Spleen (tissue), 11 donors: Measurements from ENCODE around the gene CD164. TPM values are rescaled to one million over a fixed set of nuclear protein-coding genes. Genes with fewer than 3 reads are reported as not detected.

ENCODE experiments used
- DNase-seq: peaks from one replicate; pipeline ENCODE4 v3.0.0-alpha.2; 2020
- H3K27ac ChIP-seq, 8 donors: fragments of 200-600 bp; sonication (generic) in 7 of 8; 1 replicate in 4 of 8; 2 replicates in 4 of 8; pipeline versions ENCODE4 v1.5.0 to v1.8.0; 2016 to 2021; ENCODE audit warnings: inconsistent platforms in 4 of 8, mild to moderate bottlenecking in 4 of 8, moderate library complexity in 1 of 8
- H3K27me3 ChIP-seq, 7 donors: fragments of 200-600 bp; sonication (generic) in 6 of 7; replicated peaks in 1 of 7; 1 replicate in 4 of 7; 2 replicates in 3 of 7; pipeline versions ENCODE4 v1.5.0 to v1.8.0; 2016 to 2021; ENCODE audit warnings: inconsistent platforms in 3 of 7, mild to moderate bottlenecking in 1 of 7
- H3K36me3 ChIP-seq, 6 donors: fragments of 200-600 bp; sonication (generic) in 5 of 6; 1 replicate in 4 of 6; 2 replicates in 2 of 6; pipeline versions ENCODE4 v1.5.0 to v1.8.0; 2016 to 2021; ENCODE audit warnings: inconsistent platforms in 2 of 6
- H3K4me1 ChIP-seq, 6 donors: fragments of 200-600 bp; sonication (generic) in 5 of 6; 1 replicate in 3 of 6; 2 replicates in 3 of 6; pipeline versions ENCODE4 v1.5.0 to v1.8.0; 2016 to 2021; ENCODE audit warnings: inconsistent platforms in 3 of 6
- H3K4me3 ChIP-seq, 8 donors: fragments of 200-600 bp; sonication (generic) in 7 of 8; 1 replicate in 4 of 8; 2 replicates in 4 of 8; pipeline versions ENCODE4 v1.5.0 to v1.8.0; 2016 to 2021; ENCODE audit warnings: inconsistent platforms in 4 of 8, mild to moderate bottlenecking in 4 of 8, moderate library complexity in 2 of 8
- H3K9me3 ChIP-seq, 8 donors: fragments of 200-600 bp; sonication (generic) in 7 of 8; 1 replicate in 4 of 8; 2 replicates in 4 of 8; pipeline versions ENCODE4 v1.5.0 to v1.8.0; 2016 to 2021; ENCODE audit warnings: inconsistent platforms in 4 of 8
- POLR2A ChIP-seq, 3 donors: fragments of 450-650 bp; IDR thresholded peaks; one replicate each; pipeline ENCODE4 v1.5.1; 2017; ENCODE audit warnings: antibody characterized with exemption in 3 of 3, mild to moderate bottlenecking in 1 of 3
- POLR2AphosphoS5 ChIP-seq, 3 donors: sonication (generic); formaldehyde crosslinking; IDR thresholded peaks; one replicate each; pipeline ENCODE4 v1.5.1; 2017; ENCODE audit warnings: antibody characterized with exemption in 3 of 3
- WGBS, 5 donors: extraction: QIAGEN DNeasy Blood & Tissue Kit in 3 of 5; methylation state at CpG; one replicate each; pipeline versions ENCODE4 v1.1.5 to v1.1.7; 2013 to 2018; 5-methylcytosine and 5-hydroxymethylcytosine counted together
- intact Hi-C: fragments of 100-400 bp; cut with DNase I; formaldehyde crosslinking; loops from one replicate; pipeline ENCODE4 v1.15.0; 2023; ENCODE audit warnings: low total_unique reads
- polyA plus RNA-seq, 3 donors: library from polyadenylated mRNA; stranded (reverse); fragments of 200-250 nt; gene quantifications; one replicate each; pipeline ENCODE4 v1.2.1, GENCODE V29; 2013
- total RNA-seq, 7 donors: library from RNA; depleted of rRNA in 3 of 7; stranded (reverse); fragments of >200 nt in 3 of 7; fragmentation: NEBNext Ultra II Directional in 4 of 7; extraction: Animal tissue kit (Norgen Biotek cat#: 25700) in 4 of 7; gene quantifications; one replicate each; pipeline versions ENCODE4 v1.1.0 to v1.2.1, GENCODE V29; 2016 to 2021
- TF ChIP-seq, protein P1 (sequence below), 11 experiments: fragments of 200-600 bp in 7 of 11; fragments of 450-650 bp in 4 of 11; sonication (generic) in 4 of 11; IDR thresholded peaks in 8 of 11; conservative IDR thresholded peaks in 3 of 11; 1 replicate in 7 of 11; 2 replicates in 4 of 11; pipeline versions ENCODE4 v1.4.0 to v1.8.0; 2016 to 2021; ENCODE audit warnings: antibody characterized with exemption in 11 of 11, inconsistent platforms in 4 of 11, mild to moderate bottlenecking in 1 of 11
- donor health status: healthy with polysubstance abuse.
- donor health status: DM: no; HTN: no; CAD: no; lungs with moderate emphysema.
- donor health status: DM: no; HTN: no; CAD: no.
- donor health status: Bipolar disorder and iron deficiency.
- donor health status: healthy.
- donor health status: DM: no; HTN: no; CAD: no.
- donor health status: DM: yes; HTN: yes; CAD: no.

CD164 gene
- total and polyA plus RNA-seq, 10 donors, result 79.4 to 249 (median 210) TPM

DNA sequence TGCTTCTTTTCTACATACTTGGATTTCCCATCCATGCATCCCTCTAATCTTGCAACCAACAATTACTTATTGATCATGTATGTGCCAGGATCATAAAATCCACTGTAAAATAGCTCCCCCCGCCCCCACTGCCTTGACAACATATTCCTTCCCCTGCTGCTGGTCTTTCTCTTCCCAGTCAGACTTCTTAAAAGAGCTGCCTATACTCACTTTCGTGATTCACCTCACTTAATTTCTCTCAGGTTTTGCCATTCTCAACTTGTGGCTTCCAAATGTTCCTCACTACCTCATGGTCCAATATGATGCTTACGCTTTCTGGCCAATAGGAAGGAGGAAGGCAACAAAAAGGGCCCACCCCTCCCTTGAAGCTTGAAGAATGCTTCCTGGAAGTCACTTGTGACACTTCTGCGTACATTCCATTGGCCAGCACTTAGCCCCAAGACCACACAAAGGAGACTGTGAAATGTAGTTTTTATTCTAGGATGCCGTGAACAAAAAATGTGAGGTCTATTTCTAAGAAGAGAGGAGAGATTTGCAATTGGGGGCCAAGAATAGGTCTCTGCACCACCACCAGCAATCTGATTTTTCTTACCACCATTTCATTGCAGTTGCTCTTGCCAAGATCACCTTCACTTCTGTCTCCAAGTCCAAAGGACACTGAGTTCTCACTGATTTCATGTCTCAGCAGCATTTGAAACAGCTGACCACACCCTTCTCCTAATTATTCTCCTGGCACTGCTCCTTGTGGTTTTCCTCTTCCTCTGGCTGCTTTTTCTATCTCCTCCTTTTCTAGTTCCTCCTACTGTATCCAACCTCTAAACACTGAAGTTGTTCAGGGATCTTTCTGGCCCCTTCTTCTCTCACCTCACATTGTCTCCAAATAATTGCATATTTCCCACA is 30.8 kb downstream of the CD164 start:
- Histone ChIP-seq H3K4me3 (no peak overlapping the region), H3K36me3 (peaks cover 0 to 43% (median 16%) of the 10 kb centered on the region in 6 donors), H3K27me3 (no peaks in the 10 kb centered on the region), H3K27ac (peak overlapping the region in 1 of 8 donors; percentile 49), H3K9me3 (peaks cover 0 to 9% (median 7%) of the 10 kb centered on the region in 8 donors), H3K4me1 (peaks cover 0 to 57% (median 11%) of the 10 kb centered on the region in 6 donors)
- no peak for DNase-seq
- intact Hi-C loops, result no loop called here
- TF ChIP-seq, protein P1, sequence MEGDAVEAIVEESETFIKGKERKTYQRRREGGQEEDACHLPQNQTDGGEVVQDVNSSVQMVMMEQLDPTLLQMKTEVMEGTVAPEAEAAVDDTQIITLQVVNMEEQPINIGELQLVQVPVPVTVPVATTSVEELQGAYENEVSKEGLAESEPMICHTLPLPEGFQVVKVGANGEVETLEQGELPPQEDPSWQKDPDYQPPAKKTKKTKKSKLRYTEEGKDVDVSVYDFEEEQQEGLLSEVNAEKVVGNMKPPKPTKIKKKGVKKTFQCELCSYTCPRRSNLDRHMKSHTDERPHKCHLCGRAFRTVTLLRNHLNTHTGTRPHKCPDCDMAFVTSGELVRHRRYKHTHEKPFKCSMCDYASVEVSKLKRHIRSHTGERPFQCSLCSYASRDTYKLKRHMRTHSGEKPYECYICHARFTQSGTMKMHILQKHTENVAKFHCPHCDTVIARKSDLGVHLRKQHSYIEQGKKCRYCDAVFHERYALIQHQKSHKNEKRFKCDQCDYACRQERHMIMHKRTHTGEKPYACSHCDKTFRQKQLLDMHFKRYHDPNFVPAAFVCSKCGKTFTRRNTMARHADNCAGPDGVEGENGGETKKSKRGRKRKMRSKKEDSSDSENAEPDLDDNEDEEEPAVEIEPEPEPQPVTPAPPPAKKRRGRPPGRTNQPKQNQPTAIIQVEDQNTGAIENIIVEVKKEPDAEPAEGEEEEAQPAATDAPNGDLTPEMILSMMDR (IDR thresholded peaks at IDR 0.05 in 8 of 11, conservative IDR thresholded peaks at IDR 0.05 in 3 of 11), result no peak
- TF ChIP-seq POLR2A (IDR thresholded peaks at IDR 0.05) (no peak), POLR2AphosphoS5 (IDR thresholded peaks at IDR 0.05) (no peak)
- 85 to 95% (median 92%) methylated on average over 5 of the region's 5 CpGs for WGBS, 5 donors

DNA sequence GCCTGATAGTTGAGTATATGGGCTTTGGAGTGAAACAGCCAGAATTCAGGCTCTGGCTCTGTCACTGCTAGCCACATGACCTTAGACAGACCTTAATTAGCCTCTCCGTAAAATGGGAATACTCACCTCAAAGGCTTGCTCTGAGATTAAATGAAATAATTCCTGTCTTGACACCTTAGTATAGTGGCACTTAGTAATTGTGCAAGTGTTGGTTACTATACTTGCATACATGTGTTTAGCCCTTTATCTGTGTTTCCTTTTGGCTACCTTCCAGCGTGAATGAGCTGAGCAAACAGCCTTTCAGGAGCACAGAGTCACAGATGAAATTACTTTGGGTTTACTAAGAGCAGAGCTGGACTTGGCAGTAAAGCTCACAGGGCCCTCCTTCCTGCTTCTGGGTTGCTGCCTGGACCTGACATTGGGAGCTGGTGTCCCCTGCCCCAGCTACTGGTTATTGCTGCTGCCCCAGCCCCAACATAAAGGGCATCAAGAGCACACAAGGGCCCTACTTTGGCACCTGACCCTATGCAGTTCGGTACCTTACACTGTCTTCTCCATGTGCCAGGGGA is 32.8 kb downstream of the CD164 start:
- no peak overlapping the region for H3K4me3 ChIP-seq
- peak overlapping the region in 2 of 8 donors; percentile 38 to 56 for H3K27ac ChIP-seq
- 43 to 60% (median 53%) methylated on average over 3 of the region's 3 CpGs for WGBS, 5 donors
- H3K9me3 ChIP-seq, result no peaks in the 10 kb centered on the region
- peaks cover 0 to 57% (median 11%) of the 10 kb centered on the region in 6 donors for H3K4me1 ChIP-seq
- DNase-seq, result no peak
- peaks cover 0 to 23% (median 5%) of the 10 kb centered on the region in 6 donors for H3K36me3 ChIP-seq
- TF ChIP-seq POLR2A (IDR thresholded peaks at IDR 0.05) (no peak), POLR2AphosphoS5 (IDR thresholded peaks at IDR 0.05) (peak in 1 of 3 donors; percentile 17)
- TF ChIP-seq, protein P1 (IDR thresholded peaks at IDR 0.05 in 8 of 11, conservative IDR thresholded peaks at IDR 0.05 in 3 of 11), result no peak
- intact Hi-C loops, result no loop called here
- H3K27me3 ChIP-seq, result no peaks in the 10 kb centered on the region

DNA sequence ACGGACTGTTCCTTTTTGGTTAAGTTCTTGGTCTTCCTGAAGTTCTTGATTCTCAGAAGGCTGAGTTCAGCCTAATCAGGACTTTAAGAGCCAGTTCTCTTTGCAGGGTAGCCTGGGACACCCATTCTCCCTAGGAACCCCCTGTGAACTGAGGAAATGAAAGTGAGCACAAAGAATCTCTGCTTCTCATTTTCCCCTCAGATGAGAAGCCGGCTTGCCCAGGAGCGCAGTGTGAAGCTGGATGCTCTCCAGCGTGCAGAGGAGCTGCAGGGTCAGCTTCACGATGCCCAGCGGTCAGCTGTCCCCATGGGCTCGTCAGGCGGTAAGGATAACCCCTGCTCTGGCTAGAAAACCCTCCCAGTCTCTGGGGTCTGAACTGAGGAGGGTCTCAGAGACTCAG is 34.0 kb downstream of the CD164 start:
- no peak for DNase-seq
- WGBS, 5 donors, result 81 to 90% (median 87%) methylated on average over 4 to 8 of the region's 8 CpGs

More for the DNA sequence above, 34.0 kb downstream of the CD164 start:
- Histone ChIP-seq H3K36me3 (peaks cover 0 to 10% (median 0%) of the 10 kb centered on the region in 6 donors), H3K9me3 (no peaks in the 10 kb centered on the region), H3K4me3 (no peak overlapping the region), H3K27me3 (no peaks in the 10 kb centered on the region), H3K27ac (peak overlapping the region in 1 of 8 donors; percentile 5), H3K4me1 (peaks cover 0 to 56% (median 11%) of the 10 kb centered on the region in 6 donors)
- intact Hi-C loops, result no loop called here
- TF ChIP-seq, protein P1 (IDR thresholded peaks at IDR 0.05 in 8 of 11, conservative IDR thresholded peaks at IDR 0.05 in 3 of 11), result no peak
- TF ChIP-seq POLR2A (IDR thresholded peaks at IDR 0.05), result no peak
- TF ChIP-seq POLR2AphosphoS5 (IDR thresholded peaks at IDR 0.05), result peak in 2 of 3 donors; percentile 40 to 47
